DMS53 (cell line): ENCODE measurements around the gene RNMT.

Experiments
- DNase-seq: peaks from one replicate; lab custom pipeline; 2025; lab: John Stamatoyannopoulos, UW

RNMT gene

DNA sequence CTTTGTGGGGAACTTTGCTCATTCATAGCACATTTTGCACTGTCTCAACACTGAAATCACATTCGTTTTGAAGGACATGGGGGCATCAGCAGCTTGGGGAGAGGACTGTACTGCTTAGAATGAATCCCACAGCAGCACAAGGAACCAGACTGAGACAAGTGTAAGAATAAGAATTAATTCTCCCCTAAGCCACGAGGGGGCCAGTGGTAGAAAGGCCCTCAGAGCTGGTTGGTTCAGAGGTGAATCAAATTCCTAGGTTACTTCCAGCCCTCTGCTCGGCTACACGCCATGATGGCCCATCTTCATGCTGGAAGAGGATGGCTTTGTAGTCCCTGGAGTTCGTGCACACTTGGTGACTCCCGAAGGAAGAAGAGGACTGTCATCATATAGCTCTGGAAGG, 85.5 kb downstream of the RNMT start:
- DNase-seq: peak; percentile 39

DNA sequence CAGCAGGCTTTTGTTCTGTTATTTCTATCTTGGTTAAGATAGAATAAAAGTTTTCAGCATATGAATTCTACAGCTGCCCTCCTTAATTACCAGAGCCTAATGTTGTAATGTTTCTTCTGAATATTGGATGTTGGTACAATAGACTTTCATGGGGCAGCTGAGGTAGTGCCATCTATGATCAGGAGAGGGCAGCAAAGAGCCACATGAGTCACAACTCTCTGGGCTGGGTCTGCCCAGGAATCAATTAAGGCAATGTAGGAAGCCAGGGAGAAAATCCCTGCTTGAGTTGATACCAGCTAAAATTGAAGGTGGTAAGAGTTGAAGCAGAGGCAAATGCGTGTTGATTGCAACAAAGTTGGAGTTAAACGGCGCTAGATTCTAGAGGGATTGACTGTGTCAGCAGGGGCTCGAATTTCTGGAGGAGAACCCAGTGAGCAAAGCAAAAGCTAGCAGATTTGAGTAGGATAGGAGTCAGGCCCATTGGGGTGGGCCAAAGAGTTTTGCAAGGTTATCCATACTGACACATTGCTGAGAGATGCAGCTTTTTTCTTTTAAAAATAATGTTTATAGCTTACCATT, 86.9 kb downstream of the RNMT start:
- DNase-seq: peak; percentile 83
